22Rv1 (cell line): Measurements from ENCODE around the gene MC5R.

ENCODE experiments used
- CTCF ChIP-seq: fragments of 450-650 bp; IDR thresholded peaks from 2 replicates; pipeline ENCODE4 v1.5.1; 2017; ENCODE audit warnings: mild to moderate bottlenecking
- ZFX ChIP-seq: fragments of 450-650 bp; IDR thresholded peaks from 2 replicates; pipeline ENCODE4 v1.6.1; 2017; ENCODE audit warnings: antibody characterized with exemption, borderline replicate concordance

DNA sequence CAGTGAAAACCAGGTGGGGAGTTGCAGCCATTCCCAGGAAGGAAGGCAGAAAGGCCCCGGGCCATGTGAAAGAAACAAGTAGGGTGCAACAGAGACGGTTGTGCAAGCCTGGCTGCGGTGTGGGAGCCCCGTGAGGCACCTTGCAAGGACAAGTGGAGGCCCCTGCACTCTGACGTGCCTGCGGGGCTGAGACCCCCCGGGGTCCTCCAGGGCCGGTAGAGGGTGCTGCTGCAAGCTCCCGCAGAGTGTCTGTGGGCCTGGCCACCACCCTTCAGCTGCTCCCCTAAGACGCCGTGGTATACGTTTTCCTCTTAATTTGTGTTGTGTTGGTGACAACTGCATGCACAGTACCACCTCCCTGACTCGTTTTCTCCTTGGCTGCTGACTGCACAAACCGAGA lies 27.4 kb upstream of the MC5R start:
- TF ChIP-seq CTCF (no peak; the same call in 1 of the 2 replicates), ZFX (no peak)
